GM12878 (cell line): ENCODE data around the gene PRPSAP1. TPM values are rescaled to one million over a fixed set of nuclear protein-coding genes. Genes with fewer than 3 reads are reported as not detected.

Source experiments
- ATAC-seq: fragments of 200-7000 bp; cut with Tn5 transposase; 3 replicates; pipeline ENCODE4 v1.9.1; 2020; ENCODE audit warnings: mild to moderate bottlenecking, moderate library complexity
- BruUV-seq: library from RNA; stranded (reverse); fragments of 400-500 nt; replicated peaks from 2 replicates; lab custom pipeline; 2021; lab: Mats Ljungman, UMichigan
- CTCF ChIA-PET: fragments of 300-600 bp; sonication (Branson Sonifier 250); formaldehyde crosslinking; extraction: SDS; loops from one replicate; lab custom pipeline; 2021; ENCODE audit warnings: inconsistent platforms; lab: Yijun Ruan, JAX
- POLR2A ChIA-PET: fragments of 350-600 bp; formaldehyde crosslinking; extraction: SDS; loops from one replicate; lab custom pipeline; 2021; ENCODE audit warnings: inconsistent platforms; lab: Charles Lee
- RAD21 ChIA-PET: fragments of 300-600 bp; sonication (Branson Sonifier 250); formaldehyde crosslinking; loops from one replicate; lab custom pipeline; 2023; ENCODE audit warnings: antibody characterized with exemption; ENCODE audit not compliant: unreplicated experiment; lab: Charles Lee
- SMC1A ChIA-PET: fragments of 300-600 bp; sonication (Branson Sonifier 250); formaldehyde crosslinking; loops from one replicate; lab custom pipeline; 2023; ENCODE audit not compliant: unreplicated experiment, uncharacterized antibody; lab: Charles Lee
- DNase-seq: peaks from one replicate; pipeline ENCODE4 v3.0.0-alpha.2; 2011; ENCODE audit warnings: low read depth, low spot score
- FAIRE-seq: peaks from 3 replicates; lab custom pipeline; 2011; peaks lifted over from hg19 to GRCh38; lab: Jason Lieb, UNC
- H2AFZ ChIP-seq: 2 replicates; pipeline ENCODE4 v1.6.0; 2011; ENCODE audit warnings: low read depth, low read length, control low read depth; ENCODE audit not compliant: control insufficient read depth
- H3K27ac ChIP-seq: 2 replicates; pipeline ENCODE4 v1.5.1; 2011; ENCODE audit warnings: control low read depth; ENCODE audit not compliant: control insufficient read depth, insufficient read depth
- H3K27me3 ChIP-seq, 2 experiments: replicated peaks in 1 of 2; 2 replicates each; pipeline versions ENCODE4 v1.6.0 to v1.6.1; 2011; ENCODE audit warnings: low read length in 1 of 2; ENCODE audit not compliant: control insufficient read depth in 2 of 2, insufficient read depth in 2 of 2
- H3K36me3 ChIP-seq, 2 experiments: 2 replicates each; pipeline ENCODE4 v1.5.1; 2011; ENCODE audit warnings: low read length in 1 of 2; ENCODE audit not compliant: control insufficient read depth in 2 of 2, insufficient read depth in 2 of 2
- H3K4me1 ChIP-seq: 2 replicates; pipeline ENCODE4 v1.6.1; 2011; ENCODE audit warnings: mild to moderate bottlenecking, low read length, moderate library complexity, mixed read lengths; ENCODE audit not compliant: control insufficient read depth, insufficient read depth
- H3K4me2 ChIP-seq: 2 replicates; pipeline ENCODE4 v1.6.0; 2011; ENCODE audit warnings: control low read depth; ENCODE audit not compliant: control insufficient read depth, insufficient read depth
- H3K4me3 ChIP-seq: fragments of 200-600 bp; sonication (generic); 2 replicates; pipeline ENCODE4 v1.5.1; 2016
- H3K79me2 ChIP-seq: 2 replicates; pipeline ENCODE4 v1.6.0; 2011; ENCODE audit warnings: low read length; ENCODE audit not compliant: control insufficient read depth, insufficient read depth
- H3K9ac ChIP-seq: 2 replicates; pipeline ENCODE4 v1.8.0; 2011; ENCODE audit warnings: low read length, control low read depth, mixed read lengths; ENCODE audit not compliant: control insufficient read depth, insufficient read depth
- H3K9me3 ChIP-seq: replicated peaks from 3 replicates; pipeline ENCODE4 v1.5.1; 2011; ENCODE audit warnings: mild to moderate bottlenecking, low read length; ENCODE audit not compliant: control insufficient read depth, insufficient read depth
- H4K20me1 ChIP-seq: 2 replicates; pipeline ENCODE4 v1.6.0; 2011; ENCODE audit not compliant: control insufficient read depth, insufficient read depth
- ASH2L ChIP-seq: fragments of 300-600, 200-600 bp; sonication (generic); IDR thresholded peaks from 2 replicates; pipeline ENCODE4 v1.6.1; 2017; ENCODE audit warnings: low read depth, mild to moderate bottlenecking, borderline replicate concordance
- BCL11A ChIP-seq: IDR thresholded peaks from 2 replicates; pipeline ENCODE4 v1.6.1; 2011; ENCODE audit warnings: low read depth, low read length
- CHD2 ChIP-seq: IDR thresholded peaks from 2 replicates; pipeline ENCODE4 v1.6.1; 2011; ENCODE audit warnings: low read depth, low read length, improper control_type of control experiment, borderline replicate concordance
- FOXK2 ChIP-seq: fragments of 450-650 bp; IDR thresholded peaks from 2 replicates; pipeline ENCODE4 v1.6.1; 2017; ENCODE audit warnings: mild to moderate bottlenecking, moderate library complexity
- HCFC1 ChIP-seq: fragments of 150-350 bp; IDR thresholded peaks from 2 replicates; pipeline ENCODE4 v1.6.1; 2014; ENCODE audit warnings: low read length
- HDAC2 ChIP-seq: fragments of 200-600 bp; sonication (generic); IDR thresholded peaks from 2 replicates; pipeline ENCODE4 v1.6.1; 2017
- KLF5 ChIP-seq: fragments of 450-650 bp; IDR thresholded peaks from 2 replicates; pipeline ENCODE4 v1.6.1; 2014; ENCODE audit warnings: mild to moderate bottlenecking; ENCODE audit not compliant: partially characterized antibody
- MYC ChIP-seq: IDR thresholded peaks from 2 replicates; pipeline ENCODE4 v1.6.1; 2011; ENCODE audit warnings: mild to moderate bottlenecking, low read length, moderate library complexity, inconsistent platforms; ENCODE audit not compliant: insufficient read depth, insufficient replicate concordance, insufficient read length, severe bottlenecking
- NFIC ChIP-seq: IDR thresholded peaks from 2 replicates; pipeline ENCODE4 v1.6.1; 2012; ENCODE audit warnings: low read depth, mild to moderate bottlenecking, inconsistent platforms, low read length, moderate library complexity
- POLR2AphosphoS2 ChIP-seq: IDR thresholded peaks from 2 replicates; pipeline ENCODE4 v1.6.1; 2011; ENCODE audit warnings: low read depth, mild to moderate bottlenecking, low read length, improper control_type of control experiment, moderate library complexity
- RB1 ChIP-seq: fragments of 450-650 bp; formaldehyde crosslinking; IDR thresholded peaks from 2 replicates; pipeline ENCODE4 v1.6.1; 2017; ENCODE audit warnings: mild to moderate bottlenecking, borderline replicate concordance
- SMARCA5 ChIP-seq: fragments of 450-650 bp; IDR thresholded peaks from 2 replicates; pipeline ENCODE4 v1.6.1; 2017; ENCODE audit warnings: mild to moderate bottlenecking
- SP1 ChIP-seq: IDR thresholded peaks from one replicate; pipeline ENCODE4 v1.6.1; 2011; ENCODE audit warnings: low read depth, low read length
- SUZ12 ChIP-seq: fragments of 200-600 bp; sonication (generic); IDR thresholded peaks from one replicate; pipeline ENCODE4 v1.6.1; 2018; ENCODE audit warnings: antibody characterized with exemption, mild to moderate bottlenecking; ENCODE audit not compliant: unreplicated experiment
- ZNF217 ChIP-seq: fragments of 450-650 bp; IDR thresholded peaks from 2 replicates; pipeline ENCODE4 v1.6.1; 2017; ENCODE audit warnings: antibody characterized with exemption, mild to moderate bottlenecking
- WGBS: methylation state at CpG from one replicate; pipeline ENCODE4 v1.1.6; 2016; ENCODE audit warnings: low lambda C conversion rate; ENCODE audit not compliant: insufficient replicate concordance, insufficient coverage; ENCODE audit errors: missing lambda C conversion rate; 5-methylcytosine and 5-hydroxymethylcytosine counted together
- in situ Hi-C: fragments of 300-500 bp; cut with MboI; formaldehyde crosslinking; loops from 9 replicates; pipeline ENCODE4 v1.14.3; 2018; ENCODE audit warnings: mixed read lengths
- intact Hi-C: fragments of 100-400 bp; cut with micrococcal nuclease; formaldehyde crosslinking; loops from one replicate; pipeline ENCODE4 v1.14.2; 2022; ENCODE audit not compliant: unreplicated experiment
- polyA plus RNA-seq, 11 experiments: library from polyadenylated mRNA; depleted of rRNA in 4 of 11; unstranded in 6 of 11; stranded (reverse) in 5 of 11; fragments of >200 nt; fragmentation: Nextera tagmentation in 4 of 11; fragmentation: Illumina TruSeq in 1 of 11; extraction: Ambion mirVana in 4 of 11; extraction: Trizol in 1 of 11; gene quantifications; 1 replicate in 1 of 11; 2 replicates in 10 of 11; pipeline versions ENCODE4 v1.2.1 to v1.2.3, GENCODE V29; 2011 to 2016; ENCODE audit warnings: inconsistent platforms in 2 of 11, missing spikeins in 2 of 11, low read depth in 1 of 11
- total RNA-seq, 4 experiments: library from RNA; depleted of rRNA in 3 of 4; stranded (reverse); fragments of >200 nt in 3 of 4; fragmentation: Illumina TruSeq in 1 of 4; extraction: Trizol in 1 of 4; gene quantifications; 2 replicates each; pipeline versions ENCODE4 v1.2.1 to v1.2.3, GENCODE V29; 2013 to 2021
- TF ChIP-seq, protein P1 (sequence below): fragments of 450-650 bp; IDR thresholded peaks from 2 replicates; pipeline ENCODE4 v1.6.1; 2016; ENCODE audit warnings: mild to moderate bottlenecking, moderate library complexity, borderline replicate concordance
- TF ChIP-seq, protein P2 (sequence below), 3 experiments: IDR thresholded peaks in 2 of 3; conservative IDR thresholded peaks in 1 of 3; 2 replicates each; pipeline ENCODE4 v1.5.1; 2011; ENCODE audit warnings: low read depth in 3 of 3, low read length in 3 of 3, mild to moderate bottlenecking in 3 of 3, control low read depth in 2 of 3, moderate library complexity in 2 of 3, inconsistent platforms in 1 of 3, mixed read lengths in 1 of 3; ENCODE audit not compliant: control insufficient read depth in 2 of 3, insufficient read depth in 1 of 3; ENCODE audit errors: extremely low read depth in 1 of 3

Gene PRPSAP1
- total and polyA plus RNA-seq, 10 of the 15 experiments (the other 5 are each of a cell fraction or from before 2014, with no cell fraction given): 15.8 to 84.2 (median 44.2) TPM

DNA sequence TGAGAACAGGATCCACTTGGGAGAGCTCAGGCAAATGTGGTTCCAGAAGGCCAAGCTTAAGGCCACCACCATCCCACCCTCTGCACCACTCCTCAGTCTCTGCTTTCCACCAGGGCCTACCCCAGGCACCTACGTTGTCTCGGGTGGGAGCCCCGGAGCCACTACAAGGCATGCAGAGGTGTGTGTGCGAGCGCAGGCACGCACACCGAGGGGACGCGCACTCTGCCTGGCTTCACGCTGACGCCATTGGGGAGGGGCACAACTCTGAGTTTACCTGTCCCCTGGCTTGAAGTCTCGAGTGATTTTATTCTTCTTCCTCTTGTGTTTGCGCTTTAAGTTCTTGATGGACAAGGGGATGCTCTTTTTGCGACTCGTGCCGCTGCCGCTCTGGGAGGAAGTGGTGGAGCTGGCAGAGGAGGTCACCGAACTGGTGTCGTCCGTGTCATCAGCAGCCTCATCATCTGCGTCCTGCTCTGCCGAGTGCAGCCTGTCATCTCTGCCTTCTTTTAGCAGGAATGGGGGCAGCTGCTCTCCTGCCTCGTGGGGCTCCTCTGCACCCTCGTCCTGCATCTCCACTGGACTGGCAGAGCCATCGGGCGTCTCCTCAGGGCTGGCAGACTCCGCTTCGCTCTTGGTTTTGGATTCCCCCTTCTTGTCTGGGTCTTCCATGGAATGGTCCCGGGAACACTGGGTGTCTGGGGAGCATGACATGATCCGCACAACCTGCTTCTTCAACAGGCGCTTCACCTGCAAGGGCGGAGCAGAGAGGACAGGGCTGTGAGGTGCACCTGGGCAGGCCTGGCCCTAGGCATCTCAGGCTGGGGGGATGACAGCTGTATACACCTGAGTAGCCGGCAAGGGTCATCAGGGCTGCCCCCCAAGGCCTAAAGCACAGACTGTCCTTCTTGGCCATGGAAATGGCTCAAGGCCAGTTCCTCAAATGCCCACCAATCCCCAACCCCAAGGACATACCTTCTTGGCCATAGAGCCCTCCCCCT is 45.8 kb upstream of the PRPSAP1 start:
- POLR2A ChIA-PET: no interaction called here
- H3K4me3 ChIP-seq: no peak overlapping the region
- no peak overlapping the region for H3K27ac ChIP-seq
- no peaks in the 10 kb centered on the region for H3K79me2 ChIP-seq
- H3K36me3 ChIP-seq: peaks cover 30 to 59% of the 10 kb centered on the region in 2 experiments
- BruUV-seq: TSS peak; percentile 45
- DNase-seq: no peak
- no peaks in the 10 kb centered on the region for H3K9me3 ChIP-seq
- in situ Hi-C loops: loop anchor here (5.0 kb wide), 1 partner anchor 97 kb away; no protein-coding TSS in a partner anchor
- no peak for ATAC-seq
- H3K27me3 ChIP-seq: no peaks in the 10 kb centered on the region
- no peaks in the 10 kb centered on the region for H3K4me1 ChIP-seq
- 94% methylated on average over 33 of the region's 33 CpGs for WGBS
- TF ChIP-seq NFIC (no peak), HCFC1 (no peak), SP1 (no peak), BCL11A (no peak), FOXK2 (no peak), POLR2AphosphoS2 (no peak), RB1 (no peak), SMARCA5 (no peak), KLF5 (no peak), SUZ12 (no peak), ZNF217 (no peak), HDAC2 (no peak), ASH2L (no peak), CHD2 (no peak), MYC (no peak)
- TF ChIP-seq, protein P1, sequence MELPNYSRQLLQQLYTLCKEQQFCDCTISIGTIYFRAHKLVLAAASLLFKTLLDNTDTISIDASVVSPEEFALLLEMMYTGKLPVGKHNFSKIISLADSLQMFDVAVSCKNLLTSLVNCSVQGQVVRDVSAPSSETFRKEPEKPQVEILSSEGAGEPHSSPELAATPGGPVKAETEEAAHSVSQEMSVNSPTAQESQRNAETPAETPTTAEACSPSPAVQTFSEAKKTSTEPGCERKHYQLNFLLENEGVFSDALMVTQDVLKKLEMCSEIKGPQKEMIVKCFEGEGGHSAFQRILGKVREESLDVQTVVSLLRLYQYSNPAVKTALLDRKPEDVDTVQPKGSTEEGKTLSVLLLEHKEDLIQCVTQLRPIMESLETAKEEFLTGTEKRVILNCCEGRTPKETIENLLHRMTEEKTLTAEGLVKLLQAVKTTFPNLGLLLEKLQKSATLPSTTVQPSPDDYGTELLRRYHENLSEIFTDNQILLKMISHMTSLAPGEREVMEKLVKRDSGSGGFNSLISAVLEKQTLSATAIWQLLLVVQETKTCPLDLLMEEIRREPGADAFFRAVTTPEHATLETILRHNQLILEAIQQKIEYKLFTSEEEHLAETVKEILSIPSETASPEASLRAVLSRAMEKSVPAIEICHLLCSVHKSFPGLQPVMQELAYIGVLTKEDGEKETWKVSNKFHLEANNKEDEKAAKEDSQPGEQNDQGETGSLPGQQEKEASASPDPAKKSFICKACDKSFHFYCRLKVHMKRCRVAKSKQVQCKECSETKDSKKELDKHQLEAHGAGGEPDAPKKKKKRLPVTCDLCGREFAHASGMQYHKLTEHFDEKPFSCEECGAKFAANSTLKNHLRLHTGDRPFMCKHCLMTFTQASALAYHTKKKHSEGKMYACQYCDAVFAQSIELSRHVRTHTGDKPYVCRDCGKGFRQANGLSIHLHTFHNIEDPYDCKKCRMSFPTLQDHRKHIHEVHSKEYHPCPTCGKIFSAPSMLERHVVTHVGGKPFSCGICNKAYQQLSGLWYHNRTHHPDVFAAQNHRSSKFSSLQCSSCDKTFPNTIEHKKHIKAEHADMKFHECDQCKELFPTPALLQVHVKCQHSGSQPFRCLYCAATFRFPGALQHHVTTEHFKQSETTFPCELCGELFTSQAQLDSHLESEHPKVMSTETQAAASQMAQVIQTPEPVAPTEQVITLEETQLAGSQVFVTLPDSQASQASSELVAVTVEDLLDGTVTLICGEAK: no peak
- TF ChIP-seq, protein P2, sequence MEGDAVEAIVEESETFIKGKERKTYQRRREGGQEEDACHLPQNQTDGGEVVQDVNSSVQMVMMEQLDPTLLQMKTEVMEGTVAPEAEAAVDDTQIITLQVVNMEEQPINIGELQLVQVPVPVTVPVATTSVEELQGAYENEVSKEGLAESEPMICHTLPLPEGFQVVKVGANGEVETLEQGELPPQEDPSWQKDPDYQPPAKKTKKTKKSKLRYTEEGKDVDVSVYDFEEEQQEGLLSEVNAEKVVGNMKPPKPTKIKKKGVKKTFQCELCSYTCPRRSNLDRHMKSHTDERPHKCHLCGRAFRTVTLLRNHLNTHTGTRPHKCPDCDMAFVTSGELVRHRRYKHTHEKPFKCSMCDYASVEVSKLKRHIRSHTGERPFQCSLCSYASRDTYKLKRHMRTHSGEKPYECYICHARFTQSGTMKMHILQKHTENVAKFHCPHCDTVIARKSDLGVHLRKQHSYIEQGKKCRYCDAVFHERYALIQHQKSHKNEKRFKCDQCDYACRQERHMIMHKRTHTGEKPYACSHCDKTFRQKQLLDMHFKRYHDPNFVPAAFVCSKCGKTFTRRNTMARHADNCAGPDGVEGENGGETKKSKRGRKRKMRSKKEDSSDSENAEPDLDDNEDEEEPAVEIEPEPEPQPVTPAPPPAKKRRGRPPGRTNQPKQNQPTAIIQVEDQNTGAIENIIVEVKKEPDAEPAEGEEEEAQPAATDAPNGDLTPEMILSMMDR (IDR thresholded peaks at IDR 0.05 in 2 of 3, conservative IDR thresholded peaks at IDR 0.05 in 1 of 3; ENCODE audit: control insufficient read depth in 2 of 3, extremely low read depth in 1 of 3, insufficient read depth in 1 of 3, low read depth in 3 of 3, low read length in 3 of 3): no peak
- TF ChIP-seq, all 136 proteins: peak for 0
- Histone ChIP-seq H3K4me2 (no peak overlapping the region), H2AFZ (no peak overlapping the region), H4K20me1 (no peaks in the 10 kb centered on the region), H3K9ac (no peak overlapping the region)
- no peak for FAIRE-seq
- intact Hi-C loops: no loop called here
- CTCF ChIA-PET: interaction anchor here (1.1 to 5.3 kb wide), 19 partner anchors 9 to 389 kb away, joined by 3 to 135 read pairs (median 7); partner anchors contain the start of genes QRICH2, SPHK1 and UBE2O
- RAD21 ChIA-PET: interaction anchor here (1.0 to 4.3 kb wide), 6 partner anchors 10 to 98 kb away, joined by 4 to 37 read pairs (median 5); partner anchors contain the start of gene PRPSAP1
- SMC1A ChIA-PET: no interaction called here
